Embryonic facial prominence (tissue), 1 donor: ENCODE data around the gene SIK1.

Source experiments
- DNase-seq: peaks from one replicate; pipeline ENCODE4 v3.0.0-alpha.2; 2016; ENCODE audit errors: extremely low spot score

SIK1 gene

DNA sequence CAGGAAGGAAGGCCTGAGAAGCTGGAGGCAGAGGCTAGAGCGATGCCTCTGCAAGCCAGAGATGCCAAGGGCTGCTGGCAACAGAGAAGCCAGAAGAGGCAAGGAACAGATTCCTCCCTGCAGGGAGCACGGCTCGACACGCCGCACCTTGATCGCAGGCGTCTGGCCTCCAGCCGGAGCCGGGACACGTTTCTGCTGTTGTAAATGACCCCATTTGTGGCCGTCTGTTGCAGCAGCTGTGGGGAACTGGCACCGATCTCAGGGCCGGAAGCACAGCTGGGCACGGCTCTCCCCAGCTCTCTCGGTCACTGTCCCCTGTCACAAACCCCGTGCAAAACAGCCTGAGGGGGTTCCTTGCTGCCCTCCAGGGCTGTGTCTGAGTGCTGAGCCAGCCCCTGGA is 59.6 kb downstream of the SIK1 start:
- no peak for DNase-seq

GRCh38 chr21:43366656-43367055 is 60.3 kb downstream of the SIK1 start:
- no peak for DNase-seq

GRCh38 chr21:43365611-43366426 is 61.1 kb downstream of the SIK1 start:
- no peak for DNase-seq

DNA sequence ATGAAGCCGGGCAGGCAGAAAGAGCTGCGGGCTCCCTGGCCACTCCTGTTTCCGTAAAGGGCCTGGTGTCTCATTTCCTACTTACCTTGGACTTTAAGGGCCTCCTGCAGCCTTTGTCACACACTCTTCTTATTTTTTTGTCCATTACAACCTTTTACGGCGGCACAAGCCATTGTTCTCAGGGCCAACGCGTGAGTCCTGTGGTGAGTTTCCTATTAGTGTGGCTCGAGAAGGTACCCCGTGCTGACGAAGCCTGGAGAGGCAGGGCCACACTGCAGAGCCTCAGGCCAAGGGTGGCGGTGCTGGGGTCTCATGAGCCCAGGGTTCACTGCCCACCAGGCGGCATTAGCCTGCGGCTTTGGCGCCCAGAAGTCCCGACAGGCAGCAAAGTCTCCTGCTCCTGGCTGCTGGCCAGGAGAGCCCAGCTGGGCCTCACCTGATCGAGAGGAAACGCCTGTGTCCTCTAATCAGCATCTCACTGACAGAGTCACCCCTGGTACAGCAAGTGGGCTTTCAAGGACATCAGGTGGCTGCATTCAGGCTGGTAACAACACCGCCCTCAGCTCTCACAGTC is 62.0 kb downstream of the SIK1 start:
- DNase-seq = no peak
